ENCODE data around the gene PTGIS.
"Not testable (repeated sequence)": the region's sequence is repeated elsewhere in the genome, so short reads cannot be mapped to it uniquely, and the experiment has no call there.

PTGIS gene

DNA sequence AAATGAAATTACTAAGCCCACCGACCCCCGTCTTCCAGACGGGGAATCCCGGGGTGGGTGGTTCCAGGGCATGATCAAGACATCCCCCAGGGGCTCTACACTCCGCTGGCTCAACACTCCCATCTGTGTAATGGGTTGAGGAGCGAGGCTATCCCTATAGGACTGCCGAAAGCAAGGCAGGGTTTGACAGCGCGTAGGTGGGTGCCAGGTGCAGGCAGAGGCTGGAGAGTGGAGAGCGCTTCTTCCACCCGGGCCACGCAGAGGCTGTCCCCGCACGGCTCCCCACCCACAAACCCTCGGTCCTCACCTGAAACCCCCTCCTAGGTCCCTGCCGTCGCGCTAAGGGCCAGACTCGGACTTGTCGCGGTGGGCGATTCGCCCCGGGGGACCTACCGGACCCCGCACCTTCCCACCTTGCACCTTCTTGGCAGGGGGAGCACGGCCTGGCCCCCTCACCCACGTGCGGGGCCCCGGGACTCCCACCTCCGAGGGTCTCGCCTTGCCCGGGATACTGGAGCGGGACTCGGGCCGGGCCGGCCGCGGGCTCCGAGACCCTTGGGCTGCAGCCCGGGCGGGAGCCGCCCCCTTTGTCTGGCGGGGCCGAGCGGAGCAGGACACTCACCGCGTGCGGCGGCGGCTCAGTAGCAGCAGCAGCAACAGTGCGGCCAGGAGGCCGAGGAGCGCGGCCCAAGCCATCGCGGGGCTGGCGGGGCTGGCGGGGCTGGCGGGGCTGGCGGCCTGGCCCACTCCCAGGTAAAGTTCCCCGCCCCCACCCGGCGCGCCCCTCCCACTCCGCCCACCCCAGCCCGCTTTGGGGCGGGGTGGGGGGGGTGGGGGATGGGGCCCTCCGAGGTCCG is at the start of gene PTGIS:
PTGIS (minus strand) TSS at position 717 of the 857 bp plus-strand sequence; CDS start at position 696, 21 bp downstream.
- peak; percentile 65 for DNase-seq

DNA sequence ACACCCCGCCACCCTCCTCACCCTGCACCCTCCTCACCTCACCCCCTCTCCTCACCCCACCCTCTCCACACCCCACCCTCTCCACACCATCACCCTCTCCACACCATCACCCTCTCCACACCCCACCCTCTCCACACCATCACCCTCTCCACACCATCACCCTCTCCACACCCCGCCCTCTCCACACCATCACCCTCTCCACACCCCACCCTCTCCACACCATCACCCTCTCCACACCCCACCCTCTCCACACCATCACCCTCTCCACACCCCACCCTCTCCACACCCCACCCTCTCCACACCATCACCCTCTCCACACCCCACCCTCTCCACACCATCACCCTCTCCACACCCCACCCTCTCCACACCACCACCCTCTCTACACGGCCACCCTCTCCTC is 49.5 kb upstream of the PTGIS start:
- DNase-seq: not testable (repeated sequence)

DNA sequence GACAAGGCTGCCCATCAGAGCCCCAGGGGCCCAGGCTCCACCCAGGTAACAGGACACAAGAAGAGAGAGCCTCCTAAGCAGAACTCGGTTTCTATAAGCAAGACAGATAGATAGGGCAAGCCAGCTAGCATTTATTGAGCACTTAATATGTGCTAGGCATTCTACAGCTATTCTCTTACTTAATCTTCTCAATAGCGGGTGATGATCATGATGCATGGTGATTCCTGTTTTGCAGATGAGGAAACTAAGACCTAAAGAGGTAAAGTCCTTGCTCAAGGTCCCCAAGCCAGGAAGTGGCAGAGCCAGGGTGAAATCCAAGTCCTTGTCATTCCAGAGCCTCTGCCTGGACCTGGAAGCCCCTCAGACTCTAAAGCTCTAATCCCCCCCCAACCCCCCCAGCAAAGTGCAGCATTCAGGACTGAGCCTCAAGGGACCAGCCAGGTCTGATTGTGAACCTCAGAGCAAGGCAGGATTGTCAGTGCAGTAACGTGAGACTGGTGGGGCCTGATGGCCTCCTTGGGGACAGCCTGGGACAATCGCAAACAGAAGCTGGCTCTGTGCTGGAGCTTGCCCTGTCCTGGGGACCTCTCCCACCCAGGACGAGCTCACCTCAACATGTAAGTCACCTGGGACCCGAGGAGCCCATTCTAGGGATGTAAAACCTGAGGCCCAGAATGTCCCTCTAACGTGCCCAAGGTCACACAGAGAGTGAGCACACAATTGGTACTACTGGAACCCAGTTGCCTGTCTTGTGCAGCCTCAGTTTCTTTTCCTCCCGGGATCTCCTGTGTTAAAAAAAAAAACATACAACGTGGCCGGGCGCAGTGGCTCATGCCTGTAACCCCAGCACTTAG is 48.4 kb upstream of the PTGIS start:
- no peak for DNase-seq

DNA sequence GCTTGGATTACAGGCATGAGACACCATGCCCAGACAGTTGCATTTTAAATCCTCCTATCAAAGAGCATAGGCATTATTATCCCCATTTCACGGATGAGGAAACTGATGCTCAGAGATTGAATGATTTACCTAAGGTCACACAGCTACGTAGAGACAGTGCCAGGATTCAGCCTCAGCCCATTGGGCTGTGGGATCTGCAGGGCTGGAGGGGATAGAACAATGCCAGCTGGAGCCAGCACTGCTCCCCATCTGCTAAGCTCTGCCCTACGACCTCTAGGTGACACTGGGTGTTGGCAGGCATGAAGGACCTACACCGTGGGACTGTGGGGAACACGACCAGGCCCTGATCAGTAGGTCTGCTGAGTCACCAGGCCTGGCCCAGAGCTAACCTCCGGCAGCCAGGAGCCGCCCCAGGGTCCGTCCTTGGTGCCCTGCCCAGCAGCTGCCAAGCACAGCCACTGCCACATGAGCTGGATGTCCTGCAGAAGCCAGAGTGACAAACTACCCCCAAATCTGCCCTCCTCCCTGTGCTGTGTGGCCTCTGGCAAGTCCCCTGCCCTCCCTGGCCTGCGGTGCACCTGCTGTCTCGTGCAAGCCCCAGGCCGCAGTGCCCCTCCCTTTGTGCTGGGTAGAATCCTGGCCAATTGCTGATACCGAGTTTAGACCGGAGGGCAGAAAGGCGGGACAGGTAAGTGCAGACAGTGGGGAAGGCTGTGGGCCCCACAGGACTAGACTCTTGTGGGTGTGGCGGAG is 47.6 kb upstream of the PTGIS start:
- no peak for DNase-seq

DNA sequence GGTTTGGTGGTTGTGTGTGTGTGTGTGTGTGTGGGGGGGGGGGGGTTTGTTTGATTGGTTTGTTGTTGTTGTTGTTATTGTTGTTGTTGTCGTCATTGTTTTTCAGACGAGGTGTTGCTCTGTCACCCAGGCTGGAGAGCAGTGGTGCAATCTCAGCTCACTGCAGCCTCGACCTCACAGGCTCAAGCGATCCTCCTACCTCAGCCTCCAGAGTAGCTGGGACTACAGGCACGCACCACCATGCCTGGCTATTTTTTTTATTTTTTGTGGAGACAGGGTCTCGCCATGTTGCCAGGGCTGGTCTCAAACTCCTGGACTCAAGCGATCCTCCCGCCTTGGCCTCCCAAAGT is 47.1 kb upstream of the PTGIS start:
- not testable (repeated sequence) for DNase-seq

DNA sequence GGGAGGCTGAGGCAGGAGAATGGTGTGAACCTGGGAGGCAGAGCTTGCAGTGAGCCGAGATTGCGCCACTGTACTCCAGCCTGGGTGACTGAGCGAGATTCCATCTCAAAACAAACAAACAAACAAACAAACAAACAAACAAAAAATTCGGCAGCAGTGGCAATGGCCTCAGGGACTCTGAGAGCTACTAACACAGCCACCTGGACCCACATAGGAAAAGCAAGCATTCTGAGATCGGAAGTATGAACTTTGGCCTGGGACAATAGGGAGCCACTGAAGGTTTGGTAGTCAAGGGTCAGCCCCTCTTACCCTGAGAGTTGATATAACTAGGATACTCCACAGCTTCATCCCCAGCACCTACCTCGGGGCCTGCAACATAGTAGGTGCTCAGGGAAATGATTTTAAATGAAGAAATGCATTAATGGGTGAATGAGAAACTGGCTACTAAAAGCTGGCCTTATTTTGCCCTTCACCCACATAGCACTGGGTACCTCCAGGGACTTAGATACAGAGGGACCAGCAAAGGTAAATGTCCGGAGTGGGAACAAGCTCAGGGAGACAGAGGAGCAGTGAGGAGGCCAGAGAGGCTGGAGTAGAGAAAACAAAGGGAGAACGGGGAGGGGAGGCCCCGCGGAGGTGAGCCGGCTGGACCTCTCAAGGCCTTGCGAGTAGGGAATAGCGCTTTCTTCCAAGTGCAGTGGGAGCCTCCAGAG is 46.6 kb upstream of the PTGIS start:
- DNase-seq: no peak

DNA sequence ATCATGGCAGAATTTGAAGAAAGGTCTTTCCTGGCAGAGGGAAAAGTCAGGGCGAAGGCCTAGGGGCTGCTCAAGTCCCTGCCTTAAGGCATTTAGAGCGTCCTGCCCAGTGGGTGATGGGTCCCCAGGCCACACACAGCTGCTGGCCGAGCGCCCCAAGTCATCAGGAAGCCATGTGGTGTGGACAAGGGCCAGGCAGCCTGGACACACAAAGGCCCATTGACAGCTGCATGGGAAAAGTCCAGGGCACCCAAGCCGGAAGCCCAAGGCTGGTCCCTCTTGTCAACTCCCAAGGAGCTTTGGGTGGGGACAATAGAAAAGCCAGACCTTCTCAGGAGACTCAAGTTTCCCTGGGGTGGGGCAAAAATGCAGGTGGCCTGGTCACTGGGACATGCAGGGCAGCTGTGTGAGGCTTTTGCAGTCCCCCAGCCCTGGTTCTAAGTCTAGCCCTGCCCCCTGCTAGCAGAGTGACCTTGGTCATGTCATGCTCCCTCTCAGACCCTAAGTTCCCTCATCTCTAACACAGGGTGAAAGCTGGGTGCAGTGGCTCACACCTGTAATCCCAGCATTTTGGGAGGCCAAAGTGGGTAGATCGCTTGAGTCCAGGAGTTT is 44.3 kb upstream of the PTGIS start:
- DNase-seq: no peak

DNA sequence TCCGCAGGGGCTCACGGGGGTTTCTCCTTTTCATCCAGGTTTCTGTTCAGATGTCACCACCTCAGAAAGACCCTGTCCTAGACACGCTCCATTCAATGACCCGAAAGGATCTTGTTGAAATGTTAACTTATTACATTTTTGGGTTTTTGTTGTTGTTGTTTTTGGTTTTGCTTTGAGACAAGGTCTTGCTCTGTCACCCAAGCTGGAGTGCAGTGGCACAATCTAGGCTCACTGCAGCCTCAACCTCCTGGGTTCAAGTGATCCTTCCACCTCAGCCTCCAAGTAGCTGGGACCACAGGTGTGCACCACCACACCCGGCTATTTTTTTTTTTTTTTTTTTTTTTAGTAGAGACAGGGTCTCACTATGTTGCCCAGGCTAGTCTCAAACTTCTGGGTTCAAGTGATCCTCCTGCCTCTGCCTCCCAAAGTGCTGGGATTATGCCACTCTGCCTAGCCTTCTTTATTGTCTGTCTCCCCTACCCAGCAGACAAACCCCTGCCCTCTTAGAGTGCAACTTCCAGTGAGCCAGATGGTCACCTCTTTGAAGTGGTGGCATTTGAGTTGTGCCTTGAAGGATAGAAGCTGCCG is 43.7 kb upstream of the PTGIS start:
- not testable (repeated sequence) for DNase-seq

DNA sequence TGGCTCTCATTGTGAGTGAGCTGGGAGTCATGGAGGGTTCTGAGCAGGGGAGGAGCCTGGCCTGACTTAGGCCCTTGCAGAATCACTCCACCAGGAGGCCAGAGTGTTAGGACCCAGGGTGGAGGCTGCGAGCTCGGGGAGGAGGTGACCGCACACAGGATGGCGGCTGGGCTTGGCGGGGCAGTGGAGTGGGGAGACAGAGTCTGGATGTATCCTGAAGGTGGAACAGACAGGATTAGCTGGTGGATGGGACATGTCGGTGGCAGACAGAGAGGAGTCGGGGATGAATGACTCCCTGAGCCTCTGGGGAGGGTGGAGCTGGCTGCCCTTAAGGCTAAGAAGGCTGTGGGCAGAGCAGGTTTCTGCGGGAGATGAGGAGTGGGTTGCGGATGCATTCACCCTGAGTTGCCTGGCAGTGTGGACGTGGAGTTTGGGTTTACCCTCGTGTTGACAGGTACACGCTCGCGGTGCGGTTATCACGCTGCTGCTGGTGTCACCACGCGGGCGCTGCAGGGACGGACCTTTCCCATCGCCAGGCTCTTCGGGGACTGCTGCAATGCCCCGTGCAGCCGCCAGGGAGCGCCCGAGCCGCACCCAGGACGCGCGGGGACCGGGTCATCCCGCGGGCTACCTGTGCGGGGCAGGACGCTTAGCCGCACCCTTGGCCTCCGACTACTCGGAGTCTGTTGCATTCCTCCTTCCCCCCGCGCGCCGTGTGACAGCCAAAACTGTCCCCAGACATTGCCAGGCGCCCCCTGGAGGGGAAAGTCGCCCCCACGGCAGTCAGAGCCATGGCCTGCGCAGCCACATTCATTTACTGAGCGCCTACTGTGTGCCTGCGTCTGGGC is 43.0 kb upstream of the PTGIS start:
- peak; percentile 89 for DNase-seq

DNA sequence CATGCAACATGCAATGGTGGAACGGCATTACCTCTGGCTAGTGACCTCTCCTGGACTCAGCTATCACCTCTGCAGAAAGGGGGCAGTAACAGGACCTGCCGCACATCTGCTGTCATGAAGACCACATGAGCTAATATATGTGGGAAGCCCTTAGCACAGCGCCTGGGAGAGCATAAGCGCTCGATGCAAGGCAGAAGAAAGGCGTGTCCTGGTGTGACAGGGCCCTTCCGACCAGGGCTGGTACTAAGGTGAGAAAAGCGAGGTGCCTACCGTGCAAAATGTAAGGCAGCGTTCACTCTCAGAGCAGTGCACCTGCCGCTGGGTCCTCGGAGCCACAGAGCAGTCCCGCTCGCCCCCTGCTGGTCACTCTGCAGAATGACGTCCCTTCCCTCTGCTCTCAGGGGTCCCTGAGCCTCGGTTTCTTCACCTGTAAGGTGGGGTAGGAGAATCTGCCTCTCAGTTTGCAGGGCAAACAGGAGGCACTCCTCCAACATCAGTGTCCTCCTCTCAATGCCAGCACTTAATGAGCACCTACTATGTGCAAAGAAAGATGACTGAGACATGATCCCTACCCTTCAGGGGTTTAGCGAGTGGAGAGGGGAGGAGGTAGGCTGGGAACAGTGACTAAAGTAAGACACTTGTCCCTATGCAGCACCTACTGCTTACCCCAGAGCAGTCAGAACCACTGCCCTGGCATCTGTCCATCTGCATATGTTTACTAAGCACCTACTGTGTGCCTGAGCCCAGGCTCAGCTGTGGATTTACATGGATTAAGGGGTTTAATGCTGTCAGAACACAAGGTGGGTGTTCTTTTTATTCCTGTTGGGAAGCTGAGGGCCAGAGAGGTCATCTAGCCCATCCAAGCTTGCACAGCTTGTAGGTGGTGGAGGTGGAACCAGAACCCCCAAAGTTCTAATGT is 41.1 kb upstream of the PTGIS start:
- peak; percentile 87 for DNase-seq

DNA sequence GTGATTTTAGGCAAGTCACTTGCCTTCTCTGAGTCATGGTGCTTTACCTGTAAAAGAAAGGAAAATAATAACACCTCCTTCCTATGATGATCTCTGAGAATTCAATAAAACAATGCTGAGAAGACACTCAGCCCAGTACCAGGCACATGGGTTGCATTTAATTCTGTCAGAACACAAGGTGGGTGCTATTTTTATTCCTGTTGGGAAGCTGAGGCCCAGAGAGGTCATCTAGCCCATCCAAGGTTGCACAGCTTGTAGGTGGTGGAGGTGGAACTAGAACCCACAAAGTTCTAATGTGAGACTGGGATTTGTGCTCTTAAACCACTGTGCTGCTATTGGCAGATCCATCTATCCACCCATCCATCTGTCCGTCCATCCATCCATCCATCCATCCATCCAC is 39.6 kb upstream of the PTGIS start:
- DNase-seq: no peak

DNA sequence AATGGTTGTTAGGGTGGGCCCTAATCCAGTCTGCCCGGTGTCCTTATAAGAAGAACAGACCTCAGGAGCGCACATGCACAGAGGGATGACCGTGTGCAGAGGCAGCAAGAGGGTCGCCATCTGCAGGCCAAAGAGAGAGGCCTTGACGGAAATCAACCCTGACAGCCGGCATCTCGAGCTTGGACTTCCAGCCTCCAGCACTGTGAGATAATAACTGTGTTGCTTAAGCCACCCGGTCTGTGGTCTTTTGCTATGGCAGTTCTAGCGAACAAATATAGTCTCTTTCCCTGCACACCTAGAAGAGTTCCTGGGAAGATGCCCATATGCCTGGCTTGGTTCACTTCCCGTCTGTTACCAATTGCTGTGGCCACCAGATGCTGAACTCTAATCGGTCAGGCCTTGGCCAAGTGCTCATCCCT is 35.3 kb upstream of the PTGIS start:
- DNase-seq: peak; percentile 82

DNA sequence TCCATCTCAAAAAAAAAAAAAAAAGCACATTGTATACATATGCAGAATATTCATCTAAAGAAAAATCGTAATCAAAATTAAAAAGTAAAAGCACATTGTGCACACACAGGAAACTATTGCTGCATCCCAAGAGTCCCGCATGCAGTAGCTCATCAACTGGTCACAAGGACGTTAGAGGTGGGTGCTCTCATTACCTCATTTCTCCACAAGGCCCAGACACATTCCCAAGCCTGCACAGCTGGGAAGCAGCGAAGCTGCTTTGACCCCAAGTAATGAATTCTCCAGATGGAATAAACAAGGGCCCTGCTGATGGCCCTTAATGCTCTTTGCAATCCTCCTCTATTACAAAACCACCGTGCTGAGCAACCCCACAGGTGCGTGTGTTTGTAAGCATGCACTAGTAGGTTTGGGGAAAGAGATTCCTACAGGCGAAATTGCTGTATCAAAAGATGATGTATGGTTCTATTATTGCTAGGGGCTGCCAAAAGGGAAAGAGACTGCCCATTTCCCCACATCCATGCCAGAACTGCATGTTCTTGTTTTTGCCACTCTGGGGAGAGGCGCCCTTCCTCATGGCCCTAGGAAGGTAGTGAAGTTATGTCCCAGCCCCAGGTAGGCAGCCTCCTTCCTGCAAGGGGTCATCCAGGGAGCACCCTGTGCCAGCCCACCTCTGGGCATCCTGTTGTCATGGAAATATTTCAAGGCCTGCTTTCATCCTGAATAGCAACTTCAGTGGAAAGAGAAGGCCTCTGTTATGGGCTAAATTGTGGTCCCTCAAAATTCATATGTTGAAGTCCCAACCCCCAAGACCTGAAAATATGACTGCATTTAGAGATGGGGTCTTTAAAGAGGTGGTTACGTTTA is 34.6 kb upstream of the PTGIS start:
- DNase-seq: no peak

DNA sequence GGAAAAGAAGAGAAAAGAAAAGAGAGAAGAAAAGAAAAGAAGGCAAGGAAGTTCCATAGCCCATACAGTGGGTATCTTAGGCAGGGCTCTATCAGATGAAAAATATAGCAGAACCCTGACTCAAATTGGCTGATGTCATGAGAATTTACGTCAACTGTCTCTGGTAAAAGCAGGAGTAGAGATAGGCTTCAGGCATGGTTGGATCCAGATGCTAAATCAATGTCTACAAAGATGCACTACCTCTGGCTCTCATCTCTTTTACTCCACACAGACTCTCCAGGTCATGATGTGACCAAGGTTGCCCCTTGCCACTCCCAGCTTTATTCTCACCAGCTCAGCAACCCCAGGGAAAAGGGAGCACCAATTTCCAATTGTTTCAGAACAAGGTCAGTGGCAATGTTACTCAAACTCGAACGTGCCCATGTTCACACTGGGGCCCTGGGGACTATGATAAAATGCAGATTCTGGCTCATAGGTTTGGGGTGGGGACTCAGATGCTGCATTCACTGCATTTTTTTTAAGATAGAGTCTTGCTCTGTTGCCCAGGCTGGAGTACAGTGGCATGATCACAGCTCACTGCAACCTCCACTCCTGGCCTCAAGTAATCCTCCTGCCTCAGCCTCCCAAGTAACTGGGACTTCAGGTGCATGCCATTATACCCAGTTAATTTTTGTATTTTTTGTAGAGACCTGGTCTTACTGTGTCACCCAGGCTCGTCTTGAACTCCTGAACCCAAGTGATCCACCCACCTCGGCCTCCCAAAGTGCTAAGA is 33.4 kb upstream of the PTGIS start:
- no peak for DNase-seq

DNA sequence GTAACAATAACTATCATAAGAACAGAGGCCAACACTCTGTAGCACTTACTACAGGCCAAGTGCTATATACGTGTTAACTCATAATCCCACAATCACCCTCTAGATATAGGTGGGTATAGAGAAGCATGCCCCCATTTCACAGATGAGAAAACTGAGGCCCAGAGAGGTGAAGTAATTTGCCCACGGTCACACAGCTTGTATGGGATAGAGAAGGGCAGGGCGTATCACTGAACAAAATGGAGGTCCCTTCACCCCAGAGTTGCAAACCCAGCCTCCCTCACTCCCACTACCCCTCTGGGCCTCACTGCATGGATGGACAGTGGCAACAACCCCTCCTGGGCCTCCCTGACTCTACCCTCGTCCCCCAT is 31.8 kb upstream of the PTGIS start:
- DNase-seq: no peak

DNA sequence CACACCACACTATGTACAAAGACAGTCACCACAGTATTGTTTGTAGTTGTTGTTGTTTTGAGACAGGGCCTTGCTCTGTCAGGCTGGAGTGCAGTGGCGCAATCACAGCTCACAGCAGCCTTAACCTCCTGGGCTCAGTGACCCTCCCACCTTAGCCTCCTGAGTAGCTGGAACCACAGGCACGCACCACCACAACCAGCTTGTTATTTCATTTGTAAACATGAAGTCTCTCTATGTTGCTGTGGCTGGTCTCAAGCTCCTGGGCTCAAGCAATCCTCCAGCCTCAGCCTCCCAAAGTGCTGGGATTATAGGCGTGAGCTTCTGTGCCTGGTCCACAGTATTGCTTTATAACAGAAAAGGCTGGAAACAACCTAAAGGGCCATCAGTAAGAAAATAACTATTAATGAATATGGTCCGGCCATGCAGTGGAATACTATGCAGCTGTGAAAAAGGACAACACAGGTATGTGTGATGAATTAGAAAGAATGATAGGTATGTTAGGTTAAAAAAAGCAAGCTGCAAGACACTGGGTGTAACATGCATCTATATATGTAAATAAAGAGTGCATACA is 30.0 kb upstream of the PTGIS start:
- no peak for DNase-seq

DNA sequence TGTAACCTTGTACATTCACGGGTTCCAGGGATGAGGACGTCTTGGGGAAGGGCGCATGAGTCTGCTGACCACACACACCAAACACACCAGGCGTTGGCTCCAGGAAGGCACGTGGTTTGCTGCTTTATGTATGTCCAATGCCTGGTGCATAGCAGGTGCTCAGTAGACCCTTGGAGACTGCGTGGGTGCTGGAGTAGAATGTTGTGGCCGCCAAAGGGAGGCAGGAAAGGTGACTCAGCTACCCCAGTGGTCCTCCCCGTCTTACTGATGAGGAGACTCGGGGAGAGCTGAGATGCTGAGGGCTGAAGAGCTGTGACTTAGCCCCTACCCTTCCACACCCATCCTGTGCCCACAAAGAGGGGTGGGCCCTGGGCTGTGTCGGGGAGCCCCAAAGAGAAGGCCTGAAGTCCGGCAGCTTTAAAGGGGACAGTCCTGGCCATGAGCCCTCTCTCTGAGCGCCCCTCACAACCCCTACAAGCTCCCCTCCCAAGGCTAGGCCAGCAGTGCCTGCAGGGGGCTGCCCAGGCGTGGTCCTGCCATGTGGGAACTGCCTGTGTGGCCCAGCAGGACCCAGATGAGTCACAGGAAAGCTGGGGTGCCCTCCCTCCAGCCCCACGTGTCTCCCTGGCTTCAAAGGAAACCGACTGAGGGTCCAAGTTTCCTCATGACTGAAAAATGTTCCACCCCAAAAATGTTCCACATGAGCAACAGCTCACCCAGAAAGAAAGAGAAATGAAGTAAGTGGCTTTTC is 28.0 kb upstream of the PTGIS start:
- no peak for DNase-seq
